BLaER1 (cell line): Measurements from ENCODE around the gene RIMKLB.
A peak's percentile ranks its signal among the peaks of the same experiment; 100 is the strongest.
"Not testable (repeated sequence)": the region's sequence is repeated elsewhere in the genome, so short reads cannot be mapped to it uniquely, and the experiment has no call there.

ENCODE experiments used
- H3K27ac ChIP-seq: shearing (Covaris generic); formaldehyde crosslinking; 2 replicates; pipeline ENCODE4 v1.8.1; 2022
- H3K27me3 ChIP-seq: shearing (Covaris generic); formaldehyde crosslinking; 2 replicates; pipeline ENCODE4 v1.8.1; 2022
- H3K36me3 ChIP-seq: shearing (Covaris generic); formaldehyde crosslinking; 2 replicates; pipeline ENCODE4 v1.8.1; 2022
- H3K4me1 ChIP-seq: shearing (Covaris generic); formaldehyde crosslinking; 2 replicates; pipeline ENCODE4 v1.8.1; 2022
- H3K4me2 ChIP-seq: shearing (Covaris generic); formaldehyde crosslinking; 2 replicates; pipeline ENCODE4 v1.8.1; 2022
- H3K4me3 ChIP-seq: shearing (Covaris generic); formaldehyde crosslinking; 2 replicates; pipeline ENCODE4 v1.8.1; 2022
- H3K9ac ChIP-seq: shearing (Covaris generic); formaldehyde crosslinking; 2 replicates; pipeline ENCODE4 v1.8.1; 2022
- H3K9me3 ChIP-seq: shearing (Covaris generic); formaldehyde crosslinking; 2 replicates; pipeline ENCODE4 v1.8.1; 2022
- H4K20me1 ChIP-seq: shearing (Covaris generic); formaldehyde crosslinking; 2 replicates; pipeline ENCODE4 v1.8.1; 2022
- Cebpa-rat ChIP-seq: shearing (Covaris generic); IDR thresholded peaks from 2 replicates; pipeline ENCODE4 v1.8.1; 2022

RIMKLB gene

GRCh38 chr12:8770499-8770898 lies 72.7 kb downstream of the RIMKLB start:
- Histone ChIP-seq H3K9ac (no peak overlapping the region), H3K27me3 (no peaks in the 10 kb centered on the region), H4K20me1 (peaks cover 34% of the 10 kb centered on the region; the same call in 1 of the 2 replicates), H3K9me3 (0 out of 2 replicates have a peak, but pooled peaks cover 5% of the 10 kb centered on the region), H3K36me3 (peaks cover 75% of the 10 kb centered on the region), H3K27ac (no peak overlapping the region), H3K4me1 (peaks cover 14% of the 10 kb centered on the region), H3K4me2 (no peak overlapping the region), H3K4me3 (no peak overlapping the region)
- no peak for TF ChIP-seq Cebpa-rat

- H3K9me3 ChIP-seq = 0 out of 2 replicates have a peak, but pooled peaks cover 5% of the 10 kb centered on the region
- peaks cover 14% of the 10 kb centered on the region for H3K4me1 ChIP-seq
- peaks cover 69% of the 10 kb centered on the region for H3K36me3 ChIP-seq
- no peak overlapping the region for H3K9ac ChIP-seq
- no peak overlapping the region for H3K4me2 ChIP-seq
- H3K27me3 ChIP-seq = no peaks in the 10 kb centered on the region
- no peak overlapping the region for H3K27ac ChIP-seq
- peaks cover 34% of the 10 kb centered on the region; the same call in 1 of the 2 replicates for H4K20me1 ChIP-seq
- no peak overlapping the region for H3K4me3 ChIP-seq
- no peak for TF ChIP-seq Cebpa-rat
Measured at GRCh38 chr12:8771072-8771471, 73.3 kb downstream of the RIMKLB start.

- Histone ChIP-seq H3K27ac (no peak overlapping the region), H3K4me3 (no peak overlapping the region), H3K27me3 (no peaks in the 10 kb centered on the region), H4K20me1 (peaks cover 34% of the 10 kb centered on the region; the same call in 1 of the 2 replicates), H3K4me2 (peak overlapping the region; percentile 42), H3K36me3 (peaks cover 54% of the 10 kb centered on the region), H3K9ac (no peak overlapping the region), H3K4me1 (peaks cover 14% of the 10 kb centered on the region), H3K9me3 (no peaks in the 10 kb centered on the region)
- no peak for TF ChIP-seq Cebpa-rat
Measured at GRCh38 chr12:8773461-8773860, 75.7 kb downstream of the RIMKLB start.

- no peak overlapping the region for H3K4me3 ChIP-seq
- peaks cover 51% of the 10 kb centered on the region for H3K36me3 ChIP-seq
- no peak overlapping the region for H3K27ac ChIP-seq
- H3K4me2 ChIP-seq = no peak overlapping the region
- no peak overlapping the region for H3K9ac ChIP-seq
- H3K27me3 ChIP-seq = no peaks in the 10 kb centered on the region
- TF ChIP-seq Cebpa-rat = no peak
- no peaks in the 10 kb centered on the region for H3K4me1 ChIP-seq
- no peaks in the 10 kb centered on the region for H3K9me3 ChIP-seq
- H4K20me1 ChIP-seq = no peaks in the 10 kb centered on the region
Measured at GRCh38 chr12:8779281-8779680, 81.5 kb downstream of the RIMKLB start.

- peaks cover 46% of the 10 kb centered on the region for H3K36me3 ChIP-seq
- no peak overlapping the region for H3K4me2 ChIP-seq
- TF ChIP-seq Cebpa-rat = no peak
- no peak overlapping the region for H3K27ac ChIP-seq
- H4K20me1 ChIP-seq = no peaks in the 10 kb centered on the region
- no peak overlapping the region for H3K9ac ChIP-seq
- no peak overlapping the region for H3K4me3 ChIP-seq
- H3K9me3 ChIP-seq = no peaks in the 10 kb centered on the region
- H3K4me1 ChIP-seq = no peaks in the 10 kb centered on the region
- no peaks in the 10 kb centered on the region for H3K27me3 ChIP-seq
Measured at GRCh38 chr12:8779862-8780261, 82.1 kb downstream of the RIMKLB start.

GRCh38 chr12:8780389-8780788 lies 82.6 kb downstream of the RIMKLB start:
- Histone ChIP-seq H3K27ac (no peak overlapping the region), H3K9ac (no peak overlapping the region), H3K4me1 (no peaks in the 10 kb centered on the region), H4K20me1 (no peaks in the 10 kb centered on the region), H3K9me3 (no peaks in the 10 kb centered on the region), H3K4me3 (no peak overlapping the region), H3K4me2 (no peak overlapping the region), H3K36me3 (peaks cover 41% of the 10 kb centered on the region), H3K27me3 (no peaks in the 10 kb centered on the region)
- TF ChIP-seq Cebpa-rat = no peak

GRCh38 chr12:8781381-8782127 lies 83.8 kb downstream of the RIMKLB start:
- Histone ChIP-seq H3K4me1 (no peaks in the 10 kb centered on the region), H3K9ac (no peak overlapping the region), H3K27ac (no peak overlapping the region), H3K4me2 (no peak overlapping the region), H3K4me3 (no peak overlapping the region), H3K36me3 (peaks cover 40% of the 10 kb centered on the region), H3K27me3 (no peaks in the 10 kb centered on the region), H4K20me1 (no peaks in the 10 kb centered on the region), H3K9me3 (peaks cover 3% of the 10 kb centered on the region; the same call in 1 of the 2 replicates)
- no peak for TF ChIP-seq Cebpa-rat

GRCh38 chr12:8784290-8784888 lies 86.6 kb downstream of the RIMKLB start:
- Histone ChIP-seq H3K4me1 (no peaks in the 10 kb centered on the region), H3K27me3 (no peaks in the 10 kb centered on the region), H3K4me3 (no peak overlapping the region), H4K20me1 (no peaks in the 10 kb centered on the region), H3K36me3 (peaks cover 26% of the 10 kb centered on the region), H3K4me2 (no peak overlapping the region), H3K27ac (no peak overlapping the region), H3K9ac (no peak overlapping the region), H3K9me3 (peaks cover 9% of the 10 kb centered on the region; the same call in 1 of the 2 replicates)
- TF ChIP-seq Cebpa-rat = no peak

- Histone ChIP-seq H3K4me2 (no peak overlapping the region), H3K9me3 (peaks cover 9% of the 10 kb centered on the region; the same call in 1 of the 2 replicates), H3K27ac (no peak overlapping the region), H4K20me1 (no peaks in the 10 kb centered on the region), H3K36me3 (peaks cover 21% of the 10 kb centered on the region), H3K4me3 (no peak overlapping the region), H3K27me3 (no peaks in the 10 kb centered on the region), H3K4me1 (no peaks in the 10 kb centered on the region), H3K9ac (no peak overlapping the region)
- no peak for TF ChIP-seq Cebpa-rat
Measured at GRCh38 chr12:8785499-8785898, 87.7 kb downstream of the RIMKLB start.

GRCh38 chr12:8787206-8787605 lies 89.4 kb downstream of the RIMKLB start:
- not testable (repeated sequence) for H3K9ac ChIP-seq

GRCh38 chr12:8788706-8789105 lies 90.9 kb downstream of the RIMKLB start:
- not testable (repeated sequence) for H3K4me1 ChIP-seq, H3K27ac ChIP-seq, H3K9me3 ChIP-seq, H3K36me3 ChIP-seq, H4K20me1 ChIP-seq, H3K4me3 ChIP-seq, H3K4me2 ChIP-seq, H3K27me3 ChIP-seq, H3K9ac ChIP-seq

More at GRCh38 chr12:8787206-8787605, 89.4 kb downstream of the RIMKLB start:
- H3K4me1 ChIP-seq, H3K4me3 ChIP-seq, H3K27me3 ChIP-seq, H4K20me1 ChIP-seq, H3K27ac ChIP-seq, H3K4me2 ChIP-seq, H3K9me3 ChIP-seq: not testable (repeated sequence)
- H3K36me3 ChIP-seq = peaks cover 14% of the 10 kb centered on the region

GRCh38 chr12:8789341-8790013 lies 91.7 kb downstream of the RIMKLB start:
- H3K4me2 ChIP-seq, H3K9ac ChIP-seq, H3K4me1 ChIP-seq, H3K27me3 ChIP-seq, H4K20me1 ChIP-seq, H3K27ac ChIP-seq, H3K36me3 ChIP-seq, H3K4me3 ChIP-seq: not testable (repeated sequence)
- H3K9me3 ChIP-seq = peaks cover 14% of the 10 kb centered on the region

GRCh38 chr12:8793226-8793625 lies 95.4 kb downstream of the RIMKLB start:
- H3K4me3 ChIP-seq, H3K4me2 ChIP-seq, H3K27ac ChIP-seq, H3K9ac ChIP-seq, H4K20me1 ChIP-seq, H3K4me1 ChIP-seq, H3K27me3 ChIP-seq, H3K36me3 ChIP-seq: not testable (repeated sequence)
- H3K9me3 ChIP-seq = peaks cover 14% of the 10 kb centered on the region
